ENCODE data around the gene ATP6AP1.
A peak's percentile ranks its signal among the peaks of the same experiment; 100 is the strongest.
"Not testable (repeated sequence)": the region's sequence is repeated elsewhere in the genome, so short reads cannot be mapped to it uniquely, and the experiment has no call there.

Gene ATP6AP1, protein sequence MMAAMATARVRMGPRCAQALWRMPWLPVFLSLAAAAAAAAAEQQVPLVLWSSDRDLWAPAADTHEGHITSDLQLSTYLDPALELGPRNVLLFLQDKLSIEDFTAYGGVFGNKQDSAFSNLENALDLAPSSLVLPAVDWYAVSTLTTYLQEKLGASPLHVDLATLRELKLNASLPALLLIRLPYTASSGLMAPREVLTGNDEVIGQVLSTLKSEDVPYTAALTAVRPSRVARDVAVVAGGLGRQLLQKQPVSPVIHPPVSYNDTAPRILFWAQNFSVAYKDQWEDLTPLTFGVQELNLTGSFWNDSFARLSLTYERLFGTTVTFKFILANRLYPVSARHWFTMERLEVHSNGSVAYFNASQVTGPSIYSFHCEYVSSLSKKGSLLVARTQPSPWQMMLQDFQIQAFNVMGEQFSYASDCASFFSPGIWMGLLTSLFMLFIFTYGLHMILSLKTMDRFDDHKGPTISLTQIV

DNA sequence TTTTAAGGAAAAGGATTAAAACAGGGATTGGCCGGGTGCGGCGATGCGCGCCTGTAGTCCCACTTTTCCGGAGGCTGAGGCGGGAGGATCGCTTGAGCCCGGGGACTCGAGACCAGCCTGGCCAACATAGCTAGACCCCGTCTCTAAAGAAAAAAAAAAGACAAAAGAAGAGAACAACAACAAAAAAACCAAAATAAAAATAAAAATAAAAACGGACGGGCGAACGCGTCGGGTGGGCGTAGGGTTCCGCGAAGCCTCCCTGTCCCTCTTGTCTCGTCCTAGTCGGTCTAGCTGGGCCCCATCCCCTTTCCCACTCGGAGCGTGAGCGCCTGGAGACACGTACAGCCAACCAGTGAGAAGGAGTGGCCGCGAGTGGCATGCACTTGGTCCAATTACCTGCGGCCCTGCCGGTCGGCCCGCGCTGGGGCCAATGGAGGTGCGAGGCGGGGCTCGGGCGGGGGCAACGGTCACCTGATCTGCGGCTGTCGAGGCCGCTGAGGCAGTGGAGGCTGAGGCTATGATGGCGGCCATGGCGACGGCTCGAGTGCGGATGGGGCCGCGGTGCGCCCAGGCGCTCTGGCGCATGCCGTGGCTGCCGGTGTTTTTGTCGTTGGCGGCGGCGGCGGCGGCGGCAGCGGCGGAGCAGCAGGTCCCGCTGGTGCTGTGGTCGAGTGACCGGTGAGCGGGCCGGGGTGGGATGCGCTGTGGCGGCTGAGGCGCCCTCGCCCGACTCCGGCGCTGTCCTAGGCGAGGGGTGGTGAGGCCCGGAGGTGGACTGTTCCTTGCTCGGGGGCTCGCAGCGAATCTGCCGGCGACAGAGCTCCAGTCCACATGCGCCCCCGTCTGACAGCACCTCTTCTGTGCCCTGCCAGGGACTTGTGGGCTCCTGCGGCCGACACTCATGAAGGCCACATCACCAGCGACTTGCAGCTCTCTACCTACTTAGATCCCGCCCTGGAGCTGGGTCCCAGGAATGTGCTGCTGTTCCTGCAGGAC is at the start of gene ATP6AP1:
TSS of gene ATP6AP1 (plus strand) at position 502 of the 996 bp plus-strand sequence. CDS start at position 518, 16 bp downstream.
- DNase-seq, result peak; percentile 80 to 88

DNA sequence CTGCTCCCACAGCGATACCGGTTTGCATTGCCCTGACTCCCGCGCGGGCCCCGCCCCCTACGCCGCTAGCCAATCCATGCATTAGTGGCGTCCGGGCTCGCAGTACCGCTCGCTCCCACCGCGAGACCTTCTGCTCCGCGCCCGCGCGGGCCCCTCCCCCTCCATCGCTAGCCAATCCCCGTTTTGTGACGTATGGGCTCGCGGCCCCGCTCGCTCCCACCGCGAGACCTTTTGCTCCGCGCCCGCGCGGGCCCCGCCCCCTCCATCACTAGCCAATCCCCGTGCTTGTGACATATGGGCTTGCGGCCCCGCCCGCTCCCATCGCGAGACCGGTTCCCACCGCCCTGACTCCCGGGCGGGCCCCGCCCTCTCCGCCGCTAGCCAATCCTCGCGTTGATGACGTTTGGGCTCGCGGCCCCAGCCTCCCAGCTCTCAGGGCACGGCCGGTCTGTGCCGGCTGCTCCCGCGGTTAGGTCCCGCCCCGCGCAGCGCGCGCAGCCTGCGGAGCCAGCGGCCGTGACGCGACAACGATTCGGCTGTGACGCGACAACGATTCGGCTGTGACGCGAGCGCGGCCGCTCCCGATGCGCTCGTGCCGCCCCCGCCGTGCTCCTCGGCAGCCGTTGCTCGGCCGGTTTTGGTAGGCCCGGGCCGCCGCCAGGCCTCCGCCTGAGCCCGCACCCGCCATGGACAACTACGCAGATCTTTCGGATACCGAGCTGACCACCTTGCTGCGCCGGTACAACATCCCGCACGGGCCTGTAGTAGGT is 49.5 kb upstream of the ATP6AP1 start, which contains the start of gene EMD:
TSS of gene EMD (plus strand) at position 497 of the 770 bp plus-strand sequence. CDS start at position 687, 190 bp downstream.
- DNase-seq, result peak; percentile 87 to 100

GRCh38 chrX:154379569-154379951 is 48.9 kb upstream of the ATP6AP1 start:
- DNase-seq, result no peak

GRCh38 chrX:154380153-154380552 is 48.3 kb upstream of the ATP6AP1 start:
- no peak for DNase-seq

- no peak for DNase-seq
These were observed 47.7 kb upstream of the ATP6AP1 start for GRCh38 chrX:154380787-154381186.

- DNase-seq, result no peak
These were observed 47.2 kb upstream of the ATP6AP1 start for GRCh38 chrX:154381271-154381670.

DNA sequence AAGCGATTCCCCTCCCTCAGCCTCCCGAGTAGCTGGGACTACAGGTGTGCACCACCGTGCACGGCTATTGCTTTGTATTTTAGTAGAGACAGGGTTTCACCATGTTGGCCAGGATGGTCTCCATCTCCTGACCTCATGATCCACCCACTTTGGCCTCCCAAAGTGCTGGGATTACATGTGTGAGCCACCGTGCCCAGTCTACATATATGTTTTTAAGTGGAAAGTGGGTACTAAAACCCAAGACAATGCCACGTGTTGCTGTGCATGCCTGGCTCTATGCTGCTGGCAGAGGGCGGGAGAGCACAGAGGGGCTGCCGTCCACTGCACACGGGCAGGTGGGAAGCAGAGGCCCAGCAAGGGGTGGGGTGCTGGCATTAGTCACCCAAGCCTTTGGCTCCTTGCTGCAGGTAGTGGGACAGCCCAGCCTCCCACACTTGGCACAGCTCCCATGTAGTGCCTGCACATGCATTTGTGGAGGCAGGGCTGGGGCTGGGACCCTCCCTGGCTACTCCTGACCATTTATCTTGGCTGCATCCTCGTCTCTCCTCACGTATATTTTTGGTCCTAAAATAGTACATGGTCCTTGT is 45.9 kb upstream of the ATP6AP1 start:
- DNase-seq, result no peak

DNA sequence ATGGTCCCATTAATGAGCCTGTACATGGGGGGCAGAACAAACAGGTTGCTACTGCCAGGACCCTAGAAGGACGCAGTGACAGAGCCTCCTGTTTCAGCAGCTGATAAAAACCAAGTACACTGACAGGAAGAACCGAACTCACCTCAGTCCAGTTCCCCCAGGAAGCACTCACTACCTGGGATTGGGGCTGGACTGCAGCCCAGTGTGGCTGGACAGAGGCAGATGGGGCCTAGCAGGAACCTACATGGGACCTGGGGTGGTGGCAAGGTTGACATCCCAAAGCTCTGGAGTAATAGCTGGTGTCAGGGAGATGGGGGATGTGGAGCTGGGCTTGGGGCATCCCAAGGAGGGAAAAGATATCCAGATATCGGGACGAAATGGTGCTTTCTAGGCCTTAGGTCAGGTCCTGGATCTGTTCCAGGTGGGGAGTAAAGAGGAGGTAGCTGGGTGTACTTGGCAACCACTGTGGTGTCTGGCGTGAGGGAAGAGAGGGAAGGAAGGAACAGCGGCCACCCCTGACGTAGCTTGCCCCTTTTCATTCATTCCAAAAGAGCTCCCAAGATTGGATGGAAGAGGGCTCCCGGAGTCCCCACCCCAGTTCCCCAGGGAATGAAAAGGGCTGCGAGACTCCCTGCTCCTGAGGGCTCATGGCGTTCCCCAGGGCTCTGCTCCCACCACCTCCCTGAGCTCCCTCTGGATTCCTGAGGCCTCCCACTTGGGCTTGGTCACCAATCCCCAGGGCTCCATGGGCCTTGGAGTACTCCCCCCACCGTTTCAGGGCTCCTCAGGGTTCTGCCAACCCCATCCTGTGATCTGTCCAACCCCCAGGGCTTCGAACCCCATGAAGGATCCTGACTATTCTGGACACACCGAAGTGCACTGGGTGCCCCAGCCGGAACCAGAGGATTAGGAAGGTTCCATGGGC is 44.9 kb upstream of the ATP6AP1 start:
- DNase-seq, result no peak

DNA sequence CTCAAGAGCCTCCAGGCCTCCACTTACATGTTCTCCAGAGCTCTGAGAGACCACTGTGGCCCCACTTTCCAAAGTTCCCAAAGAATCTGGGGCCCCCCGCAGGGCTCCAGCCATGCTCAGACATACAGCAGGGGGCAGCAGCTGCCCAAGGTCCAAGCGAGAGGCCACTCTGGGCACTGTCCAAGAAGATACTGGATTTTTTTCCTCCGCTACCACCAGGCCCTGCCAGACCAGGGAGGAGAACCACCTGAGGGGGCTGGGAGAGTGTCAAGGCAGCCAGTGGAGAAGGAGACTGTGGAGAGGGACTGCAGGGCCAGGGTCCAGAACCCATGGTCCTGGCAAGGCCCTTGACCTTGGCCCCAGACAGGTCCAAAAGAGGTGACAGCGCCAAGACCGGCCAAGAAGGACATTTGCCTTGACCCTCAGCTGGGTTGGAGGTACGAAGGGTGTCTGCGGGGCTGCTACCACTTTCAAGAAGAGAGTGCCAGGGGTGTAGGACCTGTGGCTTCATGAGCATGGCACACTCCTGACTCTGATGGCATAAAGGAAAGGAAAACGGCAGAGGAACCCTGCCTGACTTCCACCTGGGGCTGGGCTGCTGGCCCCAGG is 44.1 kb upstream of the ATP6AP1 start:
- no peak for DNase-seq

GRCh38 chrX:154388094-154388493 is 40.4 kb upstream of the ATP6AP1 start:
- DNase-seq, result not testable (repeated sequence)

DNA sequence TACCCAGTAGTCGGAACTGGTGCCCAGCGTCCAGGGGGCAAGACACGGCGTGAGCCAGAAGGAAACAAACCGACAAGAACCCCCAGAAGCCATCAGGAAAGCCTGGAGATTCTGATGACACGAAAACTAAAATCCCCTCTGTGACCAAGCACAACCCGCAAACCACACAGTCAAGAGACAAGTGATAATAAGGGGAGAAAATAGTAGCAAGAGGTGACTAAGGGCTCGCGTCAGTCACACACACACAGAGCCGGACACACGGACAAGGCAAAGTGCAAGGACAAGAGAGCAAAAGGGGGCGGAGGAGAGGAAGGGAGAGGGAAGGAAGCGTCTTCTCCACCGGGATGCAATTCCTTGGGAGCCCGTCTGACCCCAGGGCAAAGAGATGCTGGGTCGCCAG is 39.8 kb upstream of the ATP6AP1 start:
- DNase-seq, result not testable (repeated sequence)

DNA sequence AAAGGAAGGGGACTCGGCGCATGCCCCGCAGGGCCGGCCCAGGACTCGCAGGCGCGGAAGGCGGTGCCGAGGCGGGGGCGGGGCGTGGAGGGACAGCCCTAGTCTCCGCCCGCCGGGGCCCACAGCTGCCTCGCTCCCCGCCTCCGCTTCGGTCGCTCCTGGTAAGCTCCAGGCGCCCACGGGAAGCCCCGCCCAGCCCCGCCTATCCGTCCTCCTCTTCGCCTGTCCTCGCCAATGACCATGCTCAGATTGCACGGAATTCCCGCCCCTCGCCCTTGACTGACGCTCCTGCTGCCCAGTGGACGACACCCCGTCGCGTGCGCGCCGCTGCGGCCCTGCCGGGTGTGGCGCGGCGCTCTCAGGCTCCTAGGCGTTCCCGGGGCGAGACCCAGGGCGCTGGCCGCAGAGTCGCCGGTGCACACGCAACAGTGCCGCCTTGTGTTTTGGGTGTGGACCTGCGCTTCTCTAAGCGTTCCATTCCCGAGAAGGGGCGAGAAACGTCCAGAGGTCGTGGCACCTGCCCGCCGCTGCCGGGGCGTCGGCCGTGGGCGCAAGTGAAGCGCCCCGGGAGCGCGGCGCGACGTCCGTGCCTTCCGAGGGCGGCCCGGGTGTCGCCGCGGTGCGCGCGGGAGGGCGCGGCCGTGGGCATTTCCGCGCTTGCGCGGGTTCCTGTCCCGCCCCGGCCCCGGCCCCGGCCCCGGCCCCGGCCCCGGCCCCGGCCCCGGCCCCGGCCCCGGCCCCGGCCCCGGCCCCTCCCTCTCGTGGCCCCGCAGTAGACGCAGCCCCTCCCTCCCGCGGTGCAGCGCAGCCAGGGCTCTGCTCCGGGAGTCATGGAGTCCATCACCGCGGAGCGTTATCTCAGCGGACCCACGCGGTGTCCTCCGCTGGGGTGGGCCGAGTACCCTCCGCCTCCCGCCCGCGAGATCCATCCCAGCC is 38.4 kb upstream of the ATP6AP1 start:
- not testable (repeated sequence) for DNase-seq

GRCh38 chrX:154396363-154396762 is 32.1 kb upstream of the ATP6AP1 start:
- DNase-seq, result not testable (repeated sequence)

DNA sequence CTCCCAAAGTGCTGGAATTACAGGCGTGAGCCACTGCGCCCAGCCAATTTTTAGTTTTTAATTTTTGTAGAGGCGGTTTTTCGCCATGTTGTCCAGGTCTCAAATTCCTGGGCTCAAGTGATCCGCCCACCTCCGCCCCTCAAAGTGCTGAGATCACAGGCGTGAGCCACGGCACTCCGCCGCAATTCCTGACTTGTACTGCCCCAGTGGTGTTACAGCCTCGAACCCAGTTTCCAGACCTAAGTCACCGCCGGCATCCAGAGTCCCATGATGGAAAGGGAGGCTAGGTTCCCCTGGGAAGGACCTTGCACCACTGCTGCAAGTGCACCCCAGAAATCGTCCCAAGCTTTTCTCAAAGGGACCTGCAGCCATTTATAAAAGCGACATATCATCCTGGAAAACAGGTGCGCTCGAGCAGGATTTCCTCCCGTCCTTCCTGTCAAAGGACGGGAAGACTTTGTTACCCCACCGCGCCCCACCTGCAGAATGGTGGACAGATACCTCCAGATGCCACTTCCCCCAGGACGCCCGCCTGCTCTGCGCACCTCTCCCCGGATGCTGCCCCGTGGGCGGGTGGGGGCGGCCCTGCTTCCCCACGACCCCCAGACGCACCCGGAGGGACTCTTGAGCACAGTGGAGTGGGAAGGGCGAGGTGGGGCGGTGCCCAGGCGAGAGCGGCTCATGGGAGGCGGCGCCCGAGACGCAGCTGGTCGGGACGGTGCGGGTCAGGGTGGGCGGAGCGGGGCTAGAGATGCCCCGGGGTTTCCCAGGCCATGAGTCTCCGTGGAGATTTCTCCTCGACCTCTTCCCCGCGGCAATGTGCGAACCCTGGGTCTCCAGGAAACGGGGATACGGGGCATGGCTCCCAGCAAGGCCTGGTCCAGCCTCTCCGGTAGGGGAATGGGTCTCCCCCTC is 31.2 kb upstream of the ATP6AP1 start:
- no peak for DNase-seq

GRCh38 chrX:154397888-154398667 is 30.4 kb upstream of the ATP6AP1 start, which contains the start of gene RPL10:
Gene RPL10, plus strand, starts transcription at chrX:154398377. Its CDS starts 143 bp downstream, at chrX:154398520.
- DNase-seq, result peak; percentile 88

GRCh38 chrX:154398668-154399526 is 29.6 kb upstream of the ATP6AP1 start:
- peak; percentile 20 to 57 for DNase-seq
